ENCODE results near the gene PDE10A. TPM values are rescaled to one million over a fixed set of nuclear protein-coding genes. Genes with fewer than 3 reads are reported as not detected.

The PDE10A gene
- 1 to 10 TPM in 4 of 6 experiments, not detected in 2; 1.2 to 2.0 (median 1.6) TPM for total RNA-seq (2021; fragmentation: NEBNext Ultra II Directional; extraction: Animal tissue kit (Norgen Biotek cat#: 25700))
- long read RNA-seq, result 0 reads

- no peak for TF ChIP-seq CTCF (IDR thresholded peaks at IDR 0.05)
- H3K9me3 Mint-ChIP-seq, result peaks cover 36% of the 10 kb centered on the region
- peaks cover 5% of the 10 kb centered on the region for H3K36me3 Mint-ChIP-seq (ENCODE audit: low read depth)
- no peak for DNase-seq
- no peaks in the 10 kb centered on the region for H3K4me1 Mint-ChIP-seq (ENCODE audit: low read depth)
- no peak within 1 kb of the TSS for H3K4me3 Mint-ChIP-seq
- no peak within 1 kb of the TSS for H3K27ac Mint-ChIP-seq
- peaks cover 10% of the 10 kb centered on the region for H3K27me3 Mint-ChIP-seq (ENCODE audit: insufficient read depth)
Measured at GRCh38 chr6:165662749-165663376, at the start of gene PDE10A. PDE10A (minus strand) TSS chr6:165663241; CDS start chr6:165662811, 430 bp downstream.

- Mint-ChIP-seq H3K27me3 (ENCODE audit: insufficient read depth) (peaks cover 1% of the 10 kb centered on the region), H3K27ac (no peak overlapping the region), H3K9me3 (peaks cover 57% of the 10 kb centered on the region), H3K36me3 (ENCODE audit: low read depth) (peaks cover 6% of the 10 kb centered on the region), H3K4me1 (ENCODE audit: low read depth) (no peaks in the 10 kb centered on the region), H3K4me3 (no peak overlapping the region)
- DNase-seq, result no peak
- TF ChIP-seq CTCF (IDR thresholded peaks at IDR 0.05), result no peak
Measured at GRCh38 chr6:165708985-165709576, 46.0 kb upstream of the PDE10A start.

- peaks cover 6% of the 10 kb centered on the region for H3K36me3 Mint-ChIP-seq (ENCODE audit: low read depth)
- peaks cover 61% of the 10 kb centered on the region for H3K9me3 Mint-ChIP-seq
- no peak overlapping the region for H3K27ac Mint-ChIP-seq
- no peak for DNase-seq
- no peak for TF ChIP-seq CTCF (IDR thresholded peaks at IDR 0.05)
- H3K4me3 Mint-ChIP-seq, result no peak overlapping the region
- H3K4me1 Mint-ChIP-seq (ENCODE audit: low read depth), result no peaks in the 10 kb centered on the region
- H3K27me3 Mint-ChIP-seq (ENCODE audit: insufficient read depth), result peaks cover 1% of the 10 kb centered on the region
Measured at GRCh38 chr6:165707067-165707853, 44.2 kb upstream of the PDE10A start.

- no peak for DNase-seq
- no peak for TF ChIP-seq CTCF (IDR thresholded peaks at IDR 0.05)
- no peak overlapping the region for H3K4me3 Mint-ChIP-seq
- peaks cover 12% of the 10 kb centered on the region for H3K36me3 Mint-ChIP-seq (ENCODE audit: low read depth)
- H3K4me1 Mint-ChIP-seq (ENCODE audit: low read depth), result no peaks in the 10 kb centered on the region
- peaks cover 1% of the 10 kb centered on the region; the same call in 1 of the 2 replicates for H3K27me3 Mint-ChIP-seq (ENCODE audit: insufficient read depth)
- peaks cover 66% of the 10 kb centered on the region for H3K9me3 Mint-ChIP-seq
- H3K27ac Mint-ChIP-seq, result no peak overlapping the region
Measured at GRCh38 chr6:165705941-165706340, 42.9 kb upstream of the PDE10A start.

- no peak for DNase-seq
- H3K27ac Mint-ChIP-seq, result no peak overlapping the region
- H3K4me1 Mint-ChIP-seq (ENCODE audit: low read depth), result no peaks in the 10 kb centered on the region
- H3K9me3 Mint-ChIP-seq, result peaks cover 59% of the 10 kb centered on the region
- no peak for TF ChIP-seq CTCF (IDR thresholded peaks at IDR 0.05)
- no peak overlapping the region for H3K4me3 Mint-ChIP-seq
- peaks cover 1% of the 10 kb centered on the region; the same call in 1 of the 2 replicates for H3K27me3 Mint-ChIP-seq (ENCODE audit: insufficient read depth)
- peaks cover 5% of the 10 kb centered on the region; the same call in 1 of the 2 replicates for H3K36me3 Mint-ChIP-seq (ENCODE audit: low read depth)
Measured at GRCh38 chr6:165704045-165704748, 41.2 kb upstream of the PDE10A start.
